NK-92 (cell line): ENCODE measurements around the gene SLC25A18.

Experiments used
- DNase-seq: peaks from one replicate; lab custom pipeline; 2025; ENCODE audit not compliant: unreplicated experiment; lab: John Stamatoyannopoulos, UW

Gene SLC25A18

GRCh38 chr22:17569971-17570511 is 6.7 kb downstream of the SLC25A18 start:
- DNase-seq, result no peak

- no peak for DNase-seq
These were observed 7.7 kb downstream of the SLC25A18 start for GRCh38 chr22:17570851-17571631.

GRCh38 chr22:17575151-17575550 is 11.9 kb downstream of the SLC25A18 start:
- no peak for DNase-seq

GRCh38 chr22:17575681-17576080 is 12.4 kb downstream of the SLC25A18 start:
- DNase-seq, result no peak

- no peak for DNase-seq
These were observed 13.2 kb downstream of the SLC25A18 start for GRCh38 chr22:17576470-17576869.

GRCh38 chr22:17578136-17578754 is 14.9 kb downstream of the SLC25A18 start:
- no peak for DNase-seq

- no peak for DNase-seq
These were observed 16.3 kb downstream of the SLC25A18 start for GRCh38 chr22:17579535-17579981.

- no peak for DNase-seq
These were observed 17.2 kb downstream of the SLC25A18 start for GRCh38 chr22:17580441-17581031.

GRCh38 chr22:17581056-17581455 is 17.8 kb downstream of the SLC25A18 start:
- DNase-seq, result no peak

- no peak for DNase-seq
These were observed 18.3 kb downstream of the SLC25A18 start for GRCh38 chr22:17581631-17582030.

- no peak for DNase-seq
These were observed 19.9 kb downstream of the SLC25A18 start for GRCh38 chr22:17583151-17583550.

- DNase-seq, result no peak
These were observed 23.6 kb downstream of the SLC25A18 start for GRCh38 chr22:17586831-17587440.

- no peak for DNase-seq
These were observed 24.3 kb downstream of the SLC25A18 start for GRCh38 chr22:17587629-17588028.

GRCh38 chr22:17588606-17589005 is 25.3 kb downstream of the SLC25A18 start:
- no peak for DNase-seq

- DNase-seq, result no peak
These were observed 26.6 kb downstream of the SLC25A18 start for GRCh38 chr22:17589810-17590375.

GRCh38 chr22:17590586-17590985 is 27.3 kb downstream of the SLC25A18 start:
- DNase-seq, result no peak

- no peak for DNase-seq
These were observed 28.9 kb downstream of the SLC25A18 start for GRCh38 chr22:17592201-17592600.

- DNase-seq, result no peak
These were observed 32.9 kb downstream of the SLC25A18 start for GRCh38 chr22:17596226-17596625.

- no peak for DNase-seq
These were observed 33.9 kb downstream of the SLC25A18 start for GRCh38 chr22:17597217-17597616.

- no peak for DNase-seq
These were observed 35.0 kb downstream of the SLC25A18 start for GRCh38 chr22:17598318-17598717.

GRCh38 chr22:17601031-17601430 is 37.7 kb downstream of the SLC25A18 start:
- DNase-seq, result no peak
